T-helper 2 cell (primary cell): ENCODE data around the gene CYFIP2.

ENCODE experiments used
- DNase-seq, 5 experiments: peaks; one replicate each; pipeline versions ENCODE4 v3.0.0 to v3.0.0-alpha.2; 2012 to 2022

The CYFIP2 gene

DNA sequence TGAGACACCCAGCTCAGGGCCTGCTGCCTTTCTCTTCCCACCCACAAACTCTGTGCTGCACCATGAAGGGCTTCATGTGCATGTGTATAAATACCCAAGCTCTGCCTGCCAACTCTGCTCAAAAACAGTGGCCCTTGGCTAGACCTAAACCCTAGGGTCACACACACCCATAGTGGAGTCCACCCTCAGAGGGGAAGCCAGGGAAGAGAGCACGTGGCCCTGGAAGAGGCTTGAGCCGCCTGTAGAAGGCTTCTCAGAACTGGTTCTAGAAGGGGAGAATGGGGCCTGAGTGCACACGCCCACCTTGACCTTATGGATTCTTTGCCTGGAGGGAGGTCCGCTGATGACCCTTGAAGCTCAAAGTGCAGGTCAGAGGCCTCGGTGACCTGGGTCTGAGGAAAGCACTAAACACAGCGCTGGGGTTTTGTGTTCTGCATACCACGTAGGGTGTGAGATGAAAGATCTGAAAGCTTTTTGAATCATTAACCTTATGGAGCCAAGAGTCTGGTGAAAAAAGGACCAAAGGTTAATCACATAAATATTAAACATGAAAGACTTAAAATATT lies 60.6 kb downstream of the CYFIP2 start:
- DNase-seq: no peak

DNA sequence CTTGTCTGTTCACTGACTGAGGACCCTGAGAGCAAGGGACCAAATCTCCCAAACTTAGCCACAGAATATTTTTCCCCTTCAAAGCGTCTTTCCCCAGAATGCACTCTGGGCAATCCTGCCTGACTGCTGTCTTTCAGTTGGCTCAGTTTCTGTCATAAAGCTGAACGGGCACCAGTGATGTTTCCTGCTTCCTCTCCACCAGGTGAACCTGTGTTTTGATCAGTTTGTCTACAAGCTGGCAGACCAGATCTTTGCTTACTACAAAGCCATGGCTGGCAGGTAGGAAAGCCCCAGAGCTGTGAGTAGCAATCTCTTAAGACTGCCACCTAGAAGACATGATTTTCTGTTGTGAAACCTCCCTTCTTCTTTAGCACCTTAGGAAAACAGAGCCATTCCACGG lies 61.8 kb downstream of the CYFIP2 start:
- DNase-seq: peak in 1 of 5 experiments; percentile 43

DNA sequence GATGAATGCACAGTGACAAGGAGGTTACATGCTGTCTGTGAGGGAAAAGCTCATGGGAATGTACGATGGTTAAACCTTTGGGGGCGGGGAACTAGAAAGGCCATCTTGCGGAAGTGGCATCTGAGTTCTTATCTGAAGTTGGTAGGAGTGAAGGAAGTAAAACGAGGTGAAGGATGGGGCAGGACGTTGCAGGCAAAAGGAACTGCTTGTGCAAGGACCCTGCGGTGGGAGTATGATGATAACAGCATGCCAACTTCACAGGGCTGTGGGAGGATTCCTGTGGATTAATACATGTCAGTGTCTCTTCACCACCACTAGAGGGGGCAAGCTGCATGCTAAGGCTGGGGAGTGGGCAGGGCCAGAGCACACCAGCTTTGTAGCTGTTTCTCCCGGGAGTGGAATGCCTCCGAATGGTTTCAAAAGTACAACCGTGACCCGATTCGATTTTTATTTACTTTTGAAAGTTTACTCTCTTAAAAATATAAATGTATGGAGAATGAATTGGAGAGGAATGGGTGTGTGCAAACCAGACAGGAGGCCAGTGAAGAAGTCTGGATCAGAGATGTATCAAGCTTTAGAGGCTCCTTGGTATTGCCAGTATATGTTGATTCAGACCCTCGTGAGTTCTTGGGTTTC lies 62.5 kb downstream of the CYFIP2 start:
- DNase-seq: peak in 4 of 5 experiments; percentile 31 to 81 (median 41)

GRCh38 chr5:157331807-157332206 lies 65.9 kb downstream of the CYFIP2 start:
- DNase-seq: no peak

- no peak for DNase-seq
Measured at GRCh38 chr5:157335534-157336422, 69.9 kb downstream of the CYFIP2 start.

DNA sequence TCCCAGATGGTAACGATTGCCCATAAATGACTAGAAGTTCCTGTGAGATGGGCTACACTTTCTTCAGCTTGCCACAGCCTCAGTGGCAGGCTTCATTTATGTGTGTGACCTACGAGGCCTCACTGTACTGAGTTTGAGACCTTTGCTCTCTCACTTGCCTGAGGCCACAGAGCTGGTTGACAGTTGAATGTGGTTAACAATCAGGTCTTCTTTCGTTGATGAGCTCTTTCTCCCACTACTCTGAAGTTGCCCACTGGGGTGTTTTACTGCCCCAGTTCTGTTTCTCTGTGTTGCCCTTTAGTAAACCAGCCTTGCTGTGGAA lies 70.5 kb downstream of the CYFIP2 start:
- no peak for DNase-seq

GRCh38 chr5:157339409-157339808 lies 73.5 kb downstream of the CYFIP2 start:
- peak in 1 of 5 experiments; percentile 11 for DNase-seq

GRCh38 chr5:157342822-157343402 lies 77.0 kb downstream of the CYFIP2 start:
- no peak for DNase-seq

DNA sequence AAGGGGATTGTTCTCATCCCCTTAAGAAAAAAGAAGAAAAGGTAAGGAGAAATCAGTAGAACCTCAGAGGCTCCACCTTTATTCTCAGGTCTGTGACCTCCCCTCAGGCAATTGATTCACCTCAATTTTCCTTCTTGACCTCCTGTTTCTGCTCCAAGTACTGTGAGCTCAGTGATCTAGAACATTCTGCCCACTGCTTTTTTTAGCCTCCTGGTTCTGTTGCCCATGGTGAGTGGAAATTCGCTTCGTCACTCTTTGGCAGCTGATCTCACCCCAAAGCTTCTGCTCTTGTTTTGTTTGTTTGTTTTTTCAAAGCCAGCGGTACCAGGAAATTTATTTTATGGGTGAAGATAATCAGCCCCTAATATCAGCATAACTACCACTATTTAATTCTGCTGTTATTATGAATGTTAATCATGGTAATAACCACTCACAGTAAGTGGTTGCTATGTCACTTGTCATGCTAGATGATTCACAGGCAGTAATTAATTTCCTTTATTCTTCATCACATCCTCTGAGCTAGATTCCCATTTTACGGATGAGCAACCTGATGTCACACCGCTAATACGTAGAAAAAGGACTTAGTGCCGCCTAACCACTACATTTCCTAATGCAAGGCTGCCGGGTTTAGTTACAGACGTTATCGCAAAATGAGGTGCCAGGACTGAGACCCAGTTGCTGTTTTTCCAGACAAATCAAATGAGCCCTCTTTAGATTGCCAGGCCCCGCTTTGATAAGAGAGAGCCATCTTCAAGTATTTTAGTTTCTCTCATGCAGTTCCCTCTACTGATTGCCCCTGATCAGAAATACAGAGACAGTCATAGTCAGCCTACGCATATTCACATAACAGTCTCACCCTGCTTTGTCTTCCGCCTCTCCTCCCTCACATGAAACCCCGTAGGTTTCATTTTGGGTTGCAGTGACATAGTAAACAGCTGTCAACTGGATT lies 78.2 kb downstream of the CYFIP2 start:
- DNase-seq: peak in 2 of 5 experiments; percentile 2 to 78

GRCh38 chr5:157345067-157345466 lies 79.1 kb downstream of the CYFIP2 start:
- DNase-seq: no peak

DNA sequence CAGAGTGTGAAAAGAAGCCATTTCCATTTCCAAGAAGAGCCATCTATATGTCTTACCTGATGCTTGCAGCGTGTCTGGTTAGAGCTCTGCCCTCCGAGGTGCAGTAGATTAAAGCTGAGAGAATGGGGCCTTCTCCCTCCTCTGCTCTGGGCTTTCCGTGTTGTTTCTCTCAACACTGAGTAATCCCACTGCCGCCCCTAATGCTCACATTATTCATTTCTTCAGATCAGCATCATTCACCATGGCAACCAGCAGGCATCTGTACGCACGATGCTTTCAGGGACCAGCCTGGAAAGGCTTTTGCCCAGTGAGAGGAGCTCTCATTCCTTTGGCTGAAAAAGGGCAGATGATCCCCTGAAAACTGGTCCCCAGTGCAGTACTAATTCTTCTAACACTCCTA lies 79.6 kb downstream of the CYFIP2 start:
- DNase-seq: no peak

- DNase-seq: no peak
Measured at GRCh38 chr5:157347301-157348048, 81.6 kb downstream of the CYFIP2 start.

DNA sequence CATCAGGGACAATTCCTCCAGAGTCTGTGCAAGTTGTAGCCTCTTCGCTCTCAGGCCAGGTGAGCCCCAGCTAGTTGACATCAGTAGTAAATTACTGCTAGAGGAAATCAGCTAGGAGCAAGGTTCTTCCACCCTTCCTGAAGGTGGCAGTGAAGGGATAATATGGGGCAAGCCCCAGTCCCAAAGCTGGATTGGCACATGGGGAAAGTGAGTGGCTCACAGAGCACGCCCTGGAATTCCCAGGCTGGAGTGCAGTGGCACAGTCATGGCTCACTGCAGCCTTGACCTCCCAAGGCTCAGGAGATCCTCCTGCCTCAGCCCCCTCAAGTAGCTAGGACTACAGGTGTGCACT lies 82.1 kb downstream of the CYFIP2 start:
- no peak for DNase-seq

GRCh38 chr5:157350939-157351801 lies 85.2 kb downstream of the CYFIP2 start:
- peak in 1 of 5 experiments; percentile 48 for DNase-seq

GRCh38 chr5:157351802-157352092 lies 85.8 kb downstream of the CYFIP2 start:
- DNase-seq: peak in 1 of 5 experiments; percentile 56

DNA sequence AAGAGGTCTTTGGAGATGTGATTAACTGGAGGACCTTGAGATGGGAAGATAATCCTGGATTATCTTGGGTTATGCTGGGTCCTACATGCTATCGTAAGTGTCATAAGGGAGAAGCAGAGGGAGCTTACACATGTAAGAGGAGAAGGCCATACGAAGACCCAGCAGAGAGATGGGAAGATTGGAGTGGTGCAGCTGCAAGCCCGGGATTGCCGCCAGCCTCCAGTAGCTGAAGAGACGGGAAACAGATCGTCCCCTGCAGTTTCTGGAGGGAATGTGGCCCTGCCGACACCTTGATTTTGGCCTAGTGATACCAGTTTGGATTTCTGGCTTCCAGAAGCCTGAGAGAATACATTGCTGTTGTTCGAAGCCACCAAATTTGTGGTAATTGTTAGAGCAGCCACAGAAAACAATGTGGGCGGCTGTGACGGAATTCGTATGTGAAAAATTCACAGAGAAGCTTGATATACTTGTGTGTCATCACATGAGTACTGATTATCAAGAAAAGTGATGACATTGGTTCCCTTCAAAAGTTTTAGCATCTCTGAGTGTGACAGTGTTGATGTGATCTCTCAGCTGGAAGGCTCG lies 86.9 kb downstream of the CYFIP2 start:
- DNase-seq: peak in 2 of 5 experiments; percentile 33 to 41

GRCh38 chr5:157354800-157355199 lies 88.9 kb downstream of the CYFIP2 start:
- DNase-seq: no peak

GRCh38 chr5:157356576-157356975 lies 90.7 kb downstream of the CYFIP2 start:
- DNase-seq: no peak

- no peak for DNase-seq
Measured at GRCh38 chr5:157357823-157358222, 91.9 kb downstream of the CYFIP2 start.

GRCh38 chr5:157358871-157359270 lies 92.9 kb downstream of the CYFIP2 start:
- DNase-seq: no peak
